Neuron (in vitro differentiated cells): ENCODE results near the gene SLMAP.
"Not testable (repeated sequence)": the region's sequence is repeated elsewhere in the genome, so short reads cannot be mapped to it uniquely, and the experiment has no call there.

ENCODE experiments used
- H2AFZ ChIP-seq: one replicate; pipeline ENCODE4 v1.6.1; 2013; ENCODE audit warnings: low read depth, mild to moderate bottlenecking, inconsistent platforms, low read length, moderate library complexity
- H3K27me3 ChIP-seq: one replicate; pipeline ENCODE4 v1.6.1; 2013; ENCODE audit warnings: low read length; ENCODE audit not compliant: insufficient read depth
- H3K36me3 ChIP-seq: one replicate; pipeline ENCODE4 v1.6.1; 2013; ENCODE audit warnings: low read length; ENCODE audit not compliant: insufficient read depth
- H3K4me1 ChIP-seq: one replicate; pipeline ENCODE4 v1.6.1; 2013; ENCODE audit warnings: low read length; ENCODE audit not compliant: insufficient read depth
- H3K4me3 ChIP-seq: 2 replicates; pipeline ENCODE4 v1.5.1; 2013; ENCODE audit warnings: mild to moderate bottlenecking, low read length, moderate library complexity
- H3K9me3 ChIP-seq: one replicate; pipeline ENCODE4 v1.6.1; 2013; ENCODE audit warnings: low read length

SLMAP gene

DNA sequence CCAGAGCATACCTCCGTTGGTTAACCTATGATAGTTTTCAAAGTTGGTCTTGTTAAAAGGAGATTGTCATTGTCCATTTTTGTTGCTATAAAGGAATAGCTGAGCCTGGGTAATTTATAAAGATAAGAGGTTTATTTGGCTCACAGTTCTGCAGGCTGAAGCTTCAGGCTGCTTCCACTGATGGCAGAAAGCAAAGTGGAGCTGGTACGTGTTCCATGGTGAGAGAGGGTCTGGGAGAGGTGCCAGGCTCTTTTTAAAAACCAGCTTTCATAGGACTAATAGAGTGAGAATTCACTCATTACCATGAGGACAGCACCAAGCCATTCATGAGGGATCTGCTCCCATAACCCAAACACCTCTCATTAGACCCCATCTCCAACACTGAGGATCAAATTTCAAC, 107.3 kb downstream of the SLMAP start:
- Histone ChIP-seq H3K9me3 (no peaks in the 10 kb centered on the region), H3K4me3 (no peak overlapping the region), H3K27me3 (no peaks in the 10 kb centered on the region), H3K4me1 (peaks cover 7% of the 10 kb centered on the region), H3K36me3 (peaks cover 20% of the 10 kb centered on the region), H2AFZ (no peak overlapping the region)

DNA sequence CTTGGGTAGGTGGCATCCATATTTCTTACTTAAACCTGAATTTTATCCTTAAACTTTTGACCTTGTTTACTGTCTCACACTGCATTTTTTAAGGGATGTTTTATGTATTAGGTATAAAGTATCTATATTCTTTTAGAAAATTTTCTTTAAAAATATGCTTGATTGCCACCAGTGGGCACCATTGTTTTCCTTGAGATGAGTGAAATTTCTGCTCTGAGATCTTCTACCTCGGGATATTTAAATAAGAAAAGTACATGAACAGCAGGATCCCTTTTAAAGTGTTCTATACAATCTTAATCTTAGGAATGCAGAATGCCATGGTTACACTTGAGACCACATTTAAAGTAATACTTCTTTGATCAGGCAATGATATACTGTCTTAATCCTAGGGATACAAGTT, 108.7 kb downstream of the SLMAP start:
- H3K4me3 ChIP-seq = no peak overlapping the region
- H3K36me3 ChIP-seq = peaks cover 17% of the 10 kb centered on the region

GRCh38 chr3:57869110-57869509, 113.0 kb downstream of the SLMAP start:
- H3K36me3 ChIP-seq, H3K9me3 ChIP-seq, H2AFZ ChIP-seq, H3K27me3 ChIP-seq, H3K4me1 ChIP-seq, H3K4me3 ChIP-seq: not testable (repeated sequence)

More for the DNA sequence above, 108.7 kb downstream of the SLMAP start:
- Histone ChIP-seq H3K9me3 (no peaks in the 10 kb centered on the region), H3K4me1 (peaks cover 7% of the 10 kb centered on the region), H2AFZ (no peak overlapping the region), H3K27me3 (no peaks in the 10 kb centered on the region)

GRCh38 chr3:57872606-57873005, 116.5 kb downstream of the SLMAP start:
- Histone ChIP-seq H2AFZ (no peak overlapping the region), H3K27me3 (no peaks in the 10 kb centered on the region), H3K9me3 (no peaks in the 10 kb centered on the region), H3K4me3 (no peak overlapping the region), H3K36me3 (peaks cover 2% of the 10 kb centered on the region), H3K4me1 (no peaks in the 10 kb centered on the region)

- Histone ChIP-seq H3K4me3 (no peak overlapping the region), H3K9me3 (no peaks in the 10 kb centered on the region), H2AFZ (no peak overlapping the region), H3K4me1 (no peaks in the 10 kb centered on the region), H3K27me3 (no peaks in the 10 kb centered on the region), H3K36me3 (no peaks in the 10 kb centered on the region)
Measured at GRCh38 chr3:57876632-57877031, 120.5 kb downstream of the SLMAP start.

DNA sequence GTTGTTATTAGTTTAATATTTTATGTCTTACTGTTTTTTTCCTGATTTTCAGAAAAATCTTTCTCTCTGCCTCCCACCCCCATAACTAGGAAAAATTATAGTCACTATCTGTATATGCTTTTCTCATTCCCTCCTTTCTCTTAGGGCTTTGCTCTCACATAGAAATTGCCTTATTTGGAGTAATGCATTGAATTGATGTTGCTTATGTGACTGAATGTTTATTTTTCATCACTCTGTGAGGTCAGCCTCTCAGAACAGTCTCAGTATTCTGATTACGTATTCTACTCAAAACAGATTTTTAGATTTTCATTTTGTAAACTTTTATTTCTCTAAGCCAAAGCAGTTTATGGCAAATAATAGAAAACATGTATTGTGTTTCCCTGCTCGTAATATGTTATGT, 121.0 kb downstream of the SLMAP start:
- H2AFZ ChIP-seq = no peak overlapping the region
- no peaks in the 10 kb centered on the region for H3K4me1 ChIP-seq
- no peaks in the 10 kb centered on the region for H3K9me3 ChIP-seq
- no peaks in the 10 kb centered on the region for H3K36me3 ChIP-seq
- H3K4me3 ChIP-seq = no peak overlapping the region
- no peaks in the 10 kb centered on the region for H3K27me3 ChIP-seq

DNA sequence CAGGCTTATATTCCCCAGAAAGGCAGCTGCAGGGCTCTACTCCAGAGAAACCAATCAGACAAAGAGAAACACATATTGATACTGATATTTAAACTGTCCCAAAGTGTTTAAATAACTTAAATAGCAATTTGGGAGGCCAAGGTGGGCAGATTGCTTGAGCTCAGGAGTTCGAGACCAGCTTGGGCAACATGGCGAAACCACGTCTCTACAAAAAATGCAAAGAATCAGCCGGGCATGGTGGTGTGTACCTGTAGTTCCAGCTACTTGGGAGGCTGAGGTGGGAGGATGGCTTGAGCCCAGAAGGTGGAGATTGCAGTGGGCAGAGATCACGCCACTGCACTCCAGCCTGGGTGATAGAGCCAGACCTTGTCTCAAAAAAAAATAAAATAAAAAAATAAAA, 128.3 kb downstream of the SLMAP start:
- H3K36me3 ChIP-seq, H2AFZ ChIP-seq, H3K27me3 ChIP-seq, H3K4me3 ChIP-seq, H3K9me3 ChIP-seq, H3K4me1 ChIP-seq: not testable (repeated sequence)

DNA sequence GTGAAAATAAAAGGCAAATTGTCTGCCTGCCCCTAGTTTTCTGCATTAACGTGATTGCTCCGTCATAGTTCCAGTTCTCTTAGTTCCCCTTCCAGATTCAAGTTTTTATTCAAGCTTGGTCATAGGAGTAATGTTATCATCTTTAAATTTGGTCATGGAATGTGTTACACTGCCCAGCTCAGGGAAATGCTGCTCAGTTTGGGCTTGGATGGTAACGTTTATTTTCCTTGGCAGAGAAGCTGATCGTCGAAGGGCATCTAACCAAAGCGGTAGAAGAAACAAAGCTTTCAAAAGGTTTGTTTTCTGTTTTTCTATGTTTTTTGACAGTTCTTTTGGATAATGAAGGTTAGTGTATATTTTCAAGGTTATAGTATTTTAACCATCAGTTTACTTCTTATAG, 133.7 kb downstream of the SLMAP start:
- Histone ChIP-seq H3K9me3 (no peaks in the 10 kb centered on the region), H2AFZ (no peak overlapping the region), H3K4me1 (peaks cover 6% of the 10 kb centered on the region), H3K36me3 (peaks cover 3% of the 10 kb centered on the region), H3K4me3 (no peak overlapping the region), H3K27me3 (no peaks in the 10 kb centered on the region)

DNA sequence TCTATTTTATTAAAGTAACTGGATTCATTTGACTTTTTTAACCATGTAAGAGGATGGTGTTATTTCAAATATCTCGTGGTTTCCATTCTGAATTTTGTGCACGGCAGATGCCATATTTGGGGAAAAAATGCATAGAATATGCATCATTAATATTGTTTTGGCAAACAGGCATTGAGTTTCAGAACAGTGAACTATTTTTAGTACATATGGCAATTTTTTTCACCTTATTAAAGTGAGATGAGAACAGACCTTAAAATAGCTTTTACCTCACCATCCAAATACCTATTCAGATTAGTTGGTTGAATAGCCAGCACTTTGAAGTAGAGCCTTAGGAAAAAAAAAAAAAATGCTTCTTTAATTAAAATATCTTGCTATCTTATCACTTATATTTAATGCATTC, 134.8 kb downstream of the SLMAP start:
- Histone ChIP-seq H3K36me3 (peaks cover 3% of the 10 kb centered on the region), H3K4me3 (no peak overlapping the region), H3K4me1 (peaks cover 9% of the 10 kb centered on the region), H2AFZ (no peak overlapping the region), H3K27me3 (no peaks in the 10 kb centered on the region), H3K9me3 (no peaks in the 10 kb centered on the region)

DNA sequence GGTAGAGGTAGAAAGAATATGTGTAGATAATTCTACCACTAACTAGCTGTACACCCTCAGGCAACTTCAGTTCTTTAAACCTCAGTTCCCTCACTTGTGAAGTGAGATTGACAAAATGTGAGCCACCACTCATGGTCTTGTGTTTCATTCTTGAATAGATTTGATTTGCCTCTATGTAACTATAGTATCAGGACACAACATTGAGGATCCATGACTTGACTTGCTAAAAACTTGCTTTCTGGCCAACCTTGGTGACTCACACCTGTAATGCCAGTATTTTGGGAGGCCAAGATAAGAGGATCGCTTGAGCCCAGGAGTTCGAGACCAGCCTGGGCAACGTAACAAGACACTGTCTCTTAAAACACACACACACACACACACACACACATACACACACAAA, 136.3 kb downstream of the SLMAP start:
- Histone ChIP-seq H3K4me1 (peaks cover 18% of the 10 kb centered on the region), H3K36me3 (peaks cover 2% of the 10 kb centered on the region), H3K4me3 (no peak overlapping the region), H3K9me3 (no peaks in the 10 kb centered on the region), H2AFZ (no peak overlapping the region), H3K27me3 (no peaks in the 10 kb centered on the region)

DNA sequence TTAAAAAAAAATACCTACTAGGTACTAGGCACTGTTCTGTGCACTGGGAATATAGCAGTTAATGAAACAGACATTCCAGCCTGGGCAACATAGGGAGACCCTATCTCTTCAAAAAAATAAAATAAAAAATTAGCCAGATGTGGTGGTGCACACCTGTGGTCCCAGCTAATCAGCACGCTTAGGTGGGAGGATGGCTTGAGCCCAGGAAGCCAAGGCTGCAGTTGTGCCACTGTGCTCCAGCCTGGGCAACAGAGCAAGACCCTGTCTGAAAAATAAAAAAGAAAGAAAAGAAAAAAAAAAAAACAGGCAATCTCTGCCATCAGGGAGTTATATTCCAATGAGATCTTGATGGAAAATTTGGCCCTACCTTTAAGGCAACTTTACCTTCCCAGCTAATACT, 137.0 kb downstream of the SLMAP start:
- H3K36me3 ChIP-seq = no peaks in the 10 kb centered on the region
- H3K9me3 ChIP-seq = no peaks in the 10 kb centered on the region
- no peak overlapping the region for H3K4me3 ChIP-seq
- H2AFZ ChIP-seq = no peak overlapping the region
- no peaks in the 10 kb centered on the region for H3K27me3 ChIP-seq
- H3K4me1 ChIP-seq = peaks cover 18% of the 10 kb centered on the region

- Histone ChIP-seq H3K4me1 (peaks cover 18% of the 10 kb centered on the region), H3K4me3 (no peak overlapping the region), H2AFZ (no peak overlapping the region), H3K27me3 (no peaks in the 10 kb centered on the region), H3K36me3 (no peaks in the 10 kb centered on the region), H3K9me3 (no peaks in the 10 kb centered on the region)
Measured at GRCh38 chr3:57893668-57894067, 137.6 kb downstream of the SLMAP start.

- H3K27me3 ChIP-seq = no peaks in the 10 kb centered on the region
- H3K36me3 ChIP-seq = peaks cover 2% of the 10 kb centered on the region
- H2AFZ ChIP-seq = no peak overlapping the region
- H3K4me3 ChIP-seq = no peak overlapping the region
- peaks cover 18% of the 10 kb centered on the region for H3K4me1 ChIP-seq
- H3K9me3 ChIP-seq = no peaks in the 10 kb centered on the region
Measured at GRCh38 chr3:57896031-57896430, 139.9 kb downstream of the SLMAP start.

- Histone ChIP-seq H3K9me3 (no peaks in the 10 kb centered on the region), H3K27me3 (no peaks in the 10 kb centered on the region), H3K4me1 (peaks cover 18% of the 10 kb centered on the region), H3K4me3 (no peak overlapping the region), H2AFZ (no peak overlapping the region), H3K36me3 (peaks cover 2% of the 10 kb centered on the region)
Measured at GRCh38 chr3:57896691-57897090, 140.6 kb downstream of the SLMAP start.
